Endothelial cell of umbilical vein (primary cell): ENCODE results near the gene CNTN5.

Source experiments
- EZH2 ChIP-seq: IDR thresholded peaks from 2 replicates; pipeline ENCODE4 v1.6.1; 2012; ENCODE audit warnings: borderline replicate concordance, low read depth, mild to moderate bottlenecking, moderate library complexity, low read length, inconsistent platforms; ENCODE audit not compliant: severe bottlenecking
- JUN ChIP-seq: IDR thresholded peaks from 2 replicates; pipeline ENCODE4 v1.6.1; 2011; ENCODE audit warnings: borderline replicate concordance, low read depth; ENCODE audit not compliant: insufficient read length, insufficient read depth
- POLR2A ChIP-seq: IDR thresholded peaks from 2 replicates; pipeline ENCODE4 v1.6.1; 2012; ENCODE audit warnings: low read depth, mild to moderate bottlenecking, control low read depth, low read length
- POLR2AphosphoS5 ChIP-seq: IDR thresholded peaks from 2 replicates; pipeline ENCODE4 v1.6.1; 2012; ENCODE audit warnings: low read depth, mild to moderate bottlenecking, control low read depth, low read length, moderate library complexity; ENCODE audit not compliant: insufficient read depth
- TF ChIP-seq, protein P1 (sequence below), 2 donors: IDR thresholded peaks; 1 replicate in 1 of 2; 2 replicates in 1 of 2; pipeline ENCODE4 v1.5.1; 2011; ENCODE audit warnings: low read length in 2 of 2, mild to moderate bottlenecking in 2 of 2, moderate library complexity in 2 of 2, control low read depth in 1 of 2, inconsistent platforms in 1 of 2, low read depth in 1 of 2; ENCODE audit not compliant: insufficient read depth in 1 of 2; ENCODE audit errors: extremely low read depth in 1 of 2
- TF ChIP-seq, protein P2 (sequence below): IDR thresholded peaks from 2 replicates; pipeline ENCODE4 v1.6.1; 2011; ENCODE audit not compliant: insufficient read depth, insufficient read length

DNA sequence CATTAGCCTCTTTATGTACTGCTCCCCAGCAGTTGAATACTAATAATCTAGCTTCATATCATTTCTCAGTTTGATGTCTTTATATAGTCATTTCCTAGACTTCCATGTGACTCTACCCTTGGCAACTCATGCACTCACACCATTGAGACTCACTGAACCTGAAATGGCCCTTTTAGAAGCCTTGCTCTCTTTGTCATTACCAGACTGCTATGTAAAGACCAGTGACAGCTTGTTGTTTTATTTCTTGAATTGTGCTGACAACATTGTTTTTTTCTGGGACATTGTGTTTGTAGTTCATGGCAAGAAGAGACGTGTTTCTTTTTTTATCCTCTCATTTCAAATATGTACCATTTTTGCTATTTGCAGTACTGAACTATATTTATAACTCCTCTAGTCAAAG is 256.5 kb downstream of the CNTN5 start:
- TF ChIP-seq, protein P1, sequence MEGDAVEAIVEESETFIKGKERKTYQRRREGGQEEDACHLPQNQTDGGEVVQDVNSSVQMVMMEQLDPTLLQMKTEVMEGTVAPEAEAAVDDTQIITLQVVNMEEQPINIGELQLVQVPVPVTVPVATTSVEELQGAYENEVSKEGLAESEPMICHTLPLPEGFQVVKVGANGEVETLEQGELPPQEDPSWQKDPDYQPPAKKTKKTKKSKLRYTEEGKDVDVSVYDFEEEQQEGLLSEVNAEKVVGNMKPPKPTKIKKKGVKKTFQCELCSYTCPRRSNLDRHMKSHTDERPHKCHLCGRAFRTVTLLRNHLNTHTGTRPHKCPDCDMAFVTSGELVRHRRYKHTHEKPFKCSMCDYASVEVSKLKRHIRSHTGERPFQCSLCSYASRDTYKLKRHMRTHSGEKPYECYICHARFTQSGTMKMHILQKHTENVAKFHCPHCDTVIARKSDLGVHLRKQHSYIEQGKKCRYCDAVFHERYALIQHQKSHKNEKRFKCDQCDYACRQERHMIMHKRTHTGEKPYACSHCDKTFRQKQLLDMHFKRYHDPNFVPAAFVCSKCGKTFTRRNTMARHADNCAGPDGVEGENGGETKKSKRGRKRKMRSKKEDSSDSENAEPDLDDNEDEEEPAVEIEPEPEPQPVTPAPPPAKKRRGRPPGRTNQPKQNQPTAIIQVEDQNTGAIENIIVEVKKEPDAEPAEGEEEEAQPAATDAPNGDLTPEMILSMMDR (IDR thresholded peaks at IDR 0.05; ENCODE audit: extremely low read depth in 1 of 2, insufficient read depth in 1 of 2, low read depth in 1 of 2, low read length in 2 of 2), result no peak
- TF ChIP-seq, protein P2, sequence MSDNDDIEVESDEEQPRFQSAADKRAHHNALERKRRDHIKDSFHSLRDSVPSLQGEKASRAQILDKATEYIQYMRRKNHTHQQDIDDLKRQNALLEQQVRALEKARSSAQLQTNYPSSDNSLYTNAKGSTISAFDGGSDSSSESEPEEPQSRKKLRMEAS, result no peak
- no peak for TF ChIP-seq POLR2A
- no peak for TF ChIP-seq JUN
- no peak for TF ChIP-seq EZH2
- TF ChIP-seq POLR2AphosphoS5, result no peak
